Uterus (tissue), 2 donors: ENCODE measurements around the gene MGAT2.
"Not testable (repeated sequence)": the region's sequence is repeated elsewhere in the genome, so short reads cannot be mapped to it uniquely, and the experiment has no call there.

Source experiments
- POLR2A ChIP-seq, 2 donors: fragments of 450-650 bp; IDR thresholded peaks; one replicate each; pipeline ENCODE4 v1.6.1; 2016; ENCODE audit warnings: antibody characterized with exemption in 2 of 2, mild to moderate bottlenecking in 1 of 2, moderate library complexity in 1 of 2
- TF ChIP-seq, protein P1 (sequence below), 4 experiments: fragments of 200-600 bp in 2 of 4; fragments of 450-650 bp in 2 of 4; sonication (generic) in 2 of 4; IDR thresholded peaks; one replicate each; pipeline ENCODE4 v1.5.1; 2016 to 2019; ENCODE audit warnings: antibody characterized with exemption in 4 of 4, mild to moderate bottlenecking in 2 of 4, moderate library complexity in 1 of 4

DNA sequence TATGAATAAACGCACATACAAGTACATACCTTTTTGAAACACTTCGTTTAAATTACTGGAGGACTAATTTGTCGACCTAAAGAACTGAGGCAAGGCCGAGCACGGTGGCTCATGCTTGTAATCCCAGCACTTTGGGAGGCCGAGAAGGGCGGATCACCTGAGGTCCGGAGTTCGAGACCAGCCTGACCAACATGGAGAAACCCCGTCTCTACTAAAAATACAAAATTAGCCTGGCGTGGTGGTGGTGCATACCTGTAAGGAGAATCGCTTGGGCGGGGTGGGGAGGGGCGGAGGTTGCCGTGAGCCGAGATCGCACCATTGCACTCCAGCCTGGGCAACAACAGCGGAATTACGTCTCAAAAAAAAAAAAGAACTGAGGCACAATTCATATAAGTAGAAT is 1.3 kb upstream of the MGAT2 start:
- TF ChIP-seq, protein P1, sequence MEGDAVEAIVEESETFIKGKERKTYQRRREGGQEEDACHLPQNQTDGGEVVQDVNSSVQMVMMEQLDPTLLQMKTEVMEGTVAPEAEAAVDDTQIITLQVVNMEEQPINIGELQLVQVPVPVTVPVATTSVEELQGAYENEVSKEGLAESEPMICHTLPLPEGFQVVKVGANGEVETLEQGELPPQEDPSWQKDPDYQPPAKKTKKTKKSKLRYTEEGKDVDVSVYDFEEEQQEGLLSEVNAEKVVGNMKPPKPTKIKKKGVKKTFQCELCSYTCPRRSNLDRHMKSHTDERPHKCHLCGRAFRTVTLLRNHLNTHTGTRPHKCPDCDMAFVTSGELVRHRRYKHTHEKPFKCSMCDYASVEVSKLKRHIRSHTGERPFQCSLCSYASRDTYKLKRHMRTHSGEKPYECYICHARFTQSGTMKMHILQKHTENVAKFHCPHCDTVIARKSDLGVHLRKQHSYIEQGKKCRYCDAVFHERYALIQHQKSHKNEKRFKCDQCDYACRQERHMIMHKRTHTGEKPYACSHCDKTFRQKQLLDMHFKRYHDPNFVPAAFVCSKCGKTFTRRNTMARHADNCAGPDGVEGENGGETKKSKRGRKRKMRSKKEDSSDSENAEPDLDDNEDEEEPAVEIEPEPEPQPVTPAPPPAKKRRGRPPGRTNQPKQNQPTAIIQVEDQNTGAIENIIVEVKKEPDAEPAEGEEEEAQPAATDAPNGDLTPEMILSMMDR (IDR thresholded peaks at IDR 0.05), result not testable (repeated sequence)
- TF ChIP-seq POLR2A (IDR thresholded peaks at IDR 0.05), result not testable (repeated sequence)
